OCI-LY7 (cell line): ENCODE results near the gene PACS1. TPM values are rescaled to one million over a fixed set of nuclear protein-coding genes. Genes with fewer than 3 reads are reported as not detected.
"Not testable (repeated sequence)": the region's sequence is repeated elsewhere in the genome, so short reads cannot be mapped to it uniquely, and the experiment has no call there.

Experiments
- BruUV-seq: library from RNA; stranded (reverse); fragments of 400-500 nt; replicated peaks from 2 replicates; lab custom pipeline; 2021; lab: Mats Ljungman, UMichigan
- CTCF ChIA-PET: fragments of 300-600 bp; sonication (Branson Sonifier 250); formaldehyde crosslinking; loops from one replicate; lab custom pipeline; 2022; ENCODE audit warnings: antibody characterized with exemption; ENCODE audit not compliant: unreplicated experiment; lab: Charles Lee
- POLR2A ChIA-PET: fragments of 300-600 bp; sonication (Branson Sonifier 250); formaldehyde crosslinking; loops from one replicate; lab custom pipeline; 2022; ENCODE audit warnings: antibody characterized with exemption; lab: Charles Lee
- DNase-seq: peaks from one replicate; pipeline ENCODE4 v3.0.0-alpha.2; 2015; ENCODE audit warnings: low spot score
- H2AFZ ChIP-seq: fragments of 200-600 bp; sonication (generic), shearing (Covaris generic); 2 replicates; pipeline ENCODE4 v1.6.1; 2014; ENCODE audit warnings: mild to moderate bottlenecking, antibody characterized with exemption, low read length, moderate library complexity
- H3K27ac ChIP-seq: fragments of 200-600 bp; sonication (generic); 2 replicates; pipeline ENCODE4 v1.5.1; 2014; ENCODE audit warnings: mixed run types, low read depth, mild to moderate bottlenecking, moderate library complexity, low read length, inconsistent platforms; ENCODE audit not compliant: poor library complexity, severe bottlenecking
- H3K36me3 ChIP-seq: fragments of 200-600 bp; sonication (generic); 2 replicates; pipeline ENCODE4 v1.6.1; 2014; ENCODE audit warnings: mild to moderate bottlenecking, antibody characterized with exemption, low read length, moderate library complexity, mixed read lengths; ENCODE audit not compliant: insufficient read depth
- H3K4me1 ChIP-seq: fragments of 200-600 bp; sonication (generic); 2 replicates; pipeline ENCODE4 v1.5.1; 2014; ENCODE audit warnings: mild to moderate bottlenecking, low read length; ENCODE audit not compliant: insufficient read depth, poor library complexity, severe bottlenecking
- H3K4me2 ChIP-seq: fragments of 200-600 bp; sonication (generic); 2 replicates; pipeline ENCODE4 v1.6.1; 2014; ENCODE audit warnings: mild to moderate bottlenecking, low read length
- H3K4me3 ChIP-seq: fragments of 200-600 bp; sonication (generic); 2 replicates; pipeline ENCODE4 v1.5.1; 2014; ENCODE audit warnings: mild to moderate bottlenecking, low read depth, low read length; ENCODE audit not compliant: poor library complexity, severe bottlenecking
- H3K79me2 ChIP-seq: fragments of 200-600 bp; sonication (generic); 2 replicates; pipeline ENCODE4 v1.6.1; 2016; ENCODE audit warnings: low read depth, mild to moderate bottlenecking, low read length, moderate library complexity, mixed read lengths; ENCODE audit not compliant: insufficient read depth
- H3K9me2 ChIP-seq: fragments of 200-600 bp; sonication (generic); 2 replicates; pipeline ENCODE4 v1.6.1; 2016; ENCODE audit warnings: mild to moderate bottlenecking, low read length, mixed read lengths; ENCODE audit not compliant: insufficient read depth
- H3K9me3 ChIP-seq: fragments of 200-600 bp; sonication (generic); 2 replicates; pipeline ENCODE4 v1.6.1; 2014; ENCODE audit warnings: mild to moderate bottlenecking, mixed run types, low read length, mixed read lengths
- H4K20me1 ChIP-seq: fragments of 200-600 bp; sonication (generic); 2 replicates; pipeline ENCODE4 v1.6.1; 2014; ENCODE audit warnings: mild to moderate bottlenecking, antibody characterized with exemption, low read length, moderate library complexity, mixed read lengths; ENCODE audit not compliant: insufficient read depth
- CTCF ChIP-seq: fragments of 200-600 bp; sonication (generic); conservative IDR thresholded peaks from 2 replicates; pipeline ENCODE4 v1.5.1; 2014; ENCODE audit warnings: mild to moderate bottlenecking, antibody characterized with exemption, low read length, moderate library complexity, mixed read lengths
- EZH2phosphoT487 ChIP-seq: fragments of 200-600 bp; sonication (generic); IDR thresholded peaks from 2 replicates; pipeline ENCODE4 v1.6.1; 2018; ENCODE audit warnings: low read depth, borderline replicate concordance, mild to moderate bottlenecking, mixed run types, antibody characterized with exemption, low read length, moderate library complexity, mixed read lengths
- intact Hi-C: fragments of 100-400 bp; cut with micrococcal nuclease; formaldehyde crosslinking; loops from one replicate; pipeline ENCODE4 v1.10.0; 2022; ENCODE audit not compliant: unreplicated experiment
- total RNA-seq, 2 experiments: library from RNA; depleted of rRNA in 1 of 2; stranded (reverse); fragments of >200 nt in 1 of 2; shearing (Covaris generic) in 1 of 2; gene quantifications; 2 replicates each; pipeline ENCODE4 v1.2.3, GENCODE V29; 2014 to 2022

PACS1 gene
- total RNA-seq, 2 experiments from 2014 or later = 23.7 to 52.5 TPM

GRCh38 chr11:66077927-66078326 lies 7.9 kb downstream of the PACS1 start:
- no peaks in the 10 kb centered on the region for H3K9me2 ChIP-seq
- peaks cover 26% of the 10 kb centered on the region; the same call in 1 of the 2 replicates for H3K79me2 ChIP-seq
- CTCF ChIA-PET = no interaction called here
- H3K9me3 ChIP-seq = no peaks in the 10 kb centered on the region
- H2AFZ ChIP-seq = no peak overlapping the region
- H3K4me2 ChIP-seq = no peak overlapping the region
- peak overlapping the region; percentile 2 for H3K27ac ChIP-seq
- POLR2A ChIA-PET = interaction anchor here (1.6 kb wide), 1 partner anchor 14 kb away, joined by 3 read pairs; no protein-coding TSS in a partner anchor
- H3K4me3 ChIP-seq = no peak overlapping the region
- BruUV-seq = no TSS peak
- H3K36me3 ChIP-seq = peaks cover 15% of the 10 kb centered on the region
- TF ChIP-seq EZH2phosphoT487 (no peak), CTCF (no peak)
- peaks cover 62% of the 10 kb centered on the region for H3K4me1 ChIP-seq
- intact Hi-C loops = no loop called here
- H4K20me1 ChIP-seq = no peaks in the 10 kb centered on the region
- DNase-seq = no peak

GRCh38 chr11:66078949-66079348 lies 8.9 kb downstream of the PACS1 start:
- intact Hi-C loops = not testable (repeated sequence)

GRCh38 chr11:66080055-66080817 lies 10.2 kb downstream of the PACS1 start:
- peak overlapping the region; percentile 83 for H3K4me2 ChIP-seq
- peaks cover 49% of the 10 kb centered on the region; the same call in 1 of the 2 replicates for H3K79me2 ChIP-seq
- POLR2A ChIA-PET = interaction anchor here (1.1 to 3.5 kb wide), 7 partner anchors 9 to 53 kb away, joined by 3 to 19 read pairs (median 7); partner anchors contain the start of gene SF3B2
- CTCF ChIA-PET = interaction anchor here (1.5 kb wide), 1 partner anchor 36 kb away, joined by 4 read pairs; no protein-coding TSS in a partner anchor
- H3K9me2 ChIP-seq = no peaks in the 10 kb centered on the region
- H3K4me1 ChIP-seq = peaks cover 75% of the 10 kb centered on the region
- no peak overlapping the region for H2AFZ ChIP-seq
- no peaks in the 10 kb centered on the region for H4K20me1 ChIP-seq
- no peaks in the 10 kb centered on the region for H3K9me3 ChIP-seq
- intact Hi-C loops = no loop called here
- TF ChIP-seq CTCF (no peak), EZH2phosphoT487 (no peak)
- no TSS peak for BruUV-seq
- no peak for DNase-seq
- no peak overlapping the region for H3K4me3 ChIP-seq
- peak overlapping the region; percentile 82 for H3K27ac ChIP-seq
- peaks cover 5% of the 10 kb centered on the region; the same call in 1 of the 2 replicates for H3K36me3 ChIP-seq

More at GRCh38 chr11:66078949-66079348, 8.9 kb downstream of the PACS1 start:
- Histone ChIP-seq H3K4me1 (peaks cover 65% of the 10 kb centered on the region), H3K36me3 (peaks cover 12% of the 10 kb centered on the region), H3K79me2 (peaks cover 37% of the 10 kb centered on the region; the same call in 1 of the 2 replicates)
- H3K9me2 ChIP-seq, DNase-seq, H4K20me1 ChIP-seq, BruUV-seq, H3K9me3 ChIP-seq, CTCF ChIA-PET, H3K27ac ChIP-seq, H2AFZ ChIP-seq, H3K4me3 ChIP-seq, H3K4me2 ChIP-seq: not testable (repeated sequence)
- POLR2A ChIA-PET = interaction anchor here (0.6 kb wide), 1 partner anchor 85 kb away, joined by 3 read pairs; no protein-coding TSS in a partner anchor
